ENCODE data around the gene TUBGCP3. TPM values are rescaled to one million over a fixed set of nuclear protein-coding genes. Genes with fewer than 3 reads are reported as not detected.
A peak's percentile ranks its signal among the peaks of the same experiment; 100 is the strongest.

Gene TUBGCP3
- total and polyA plus RNA-seq, 2 donors (not counting 1 experiment from before 2014, with no cell fraction given), result 30.6 to 65.1 TPM

- WGBS (ENCODE audit: insufficient coverage), result 63% methylated on average over 12 of the region's 13 CpGs
- CTCF ChIA-PET, result interaction anchor here (1.0 to 2.5 kb wide), 2 partner anchors 11 to 258 kb away, joined by 4 to 10 read pairs; no protein-coding TSS in a partner anchor
- ATAC-seq (ENCODE audit: low read depth), result no peak
These were observed 28.8 kb upstream of the TUBGCP3 start for GRCh38 chr13:112616586-112617362.

DNA sequence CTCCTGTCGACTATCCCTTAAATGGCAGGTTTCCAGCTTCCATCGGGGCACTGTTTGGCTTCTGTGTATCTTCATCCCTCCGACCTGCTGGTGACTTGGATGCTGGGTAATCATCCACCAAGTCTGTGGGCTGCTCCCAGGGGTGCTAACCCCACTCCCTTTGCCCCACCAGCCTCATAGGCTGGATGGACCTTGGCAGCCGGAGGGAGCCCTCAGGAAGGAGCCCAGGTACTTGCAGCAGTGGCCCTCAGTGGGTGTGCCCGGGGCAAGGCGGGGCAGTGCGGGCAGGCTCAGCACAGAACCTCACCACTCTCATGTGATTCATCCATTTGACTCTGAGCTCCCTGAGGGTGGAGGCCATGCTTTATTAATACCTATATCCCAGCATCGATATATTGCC, 27.4 kb upstream of the TUBGCP3 start:
- no peak overlapping the region for H3K4me3 ChIP-seq (ENCODE audit: control extremely low read depth in 1 of 5, extremely low read depth in 1 of 5, insufficient read depth in 1 of 5, low read depth in 2 of 5, low read length in 4 of 5)
- peaks cover 0 to 13% (median 2%) of the 10 kb centered on the region in 4 experiments for H3K27me3 ChIP-seq (replicated peaks in 1 of 4; ENCODE audit: control extremely low read depth in 1 of 4, control insufficient read depth in 3 of 4, insufficient read depth in 4 of 4, low read length in 3 of 4)
- H3K4me3 Mint-ChIP-seq, result no peak overlapping the region
- no peak for TF ChIP-seq EZH2 (IDR thresholded peaks at IDR 0.05; ENCODE audit: borderline replicate concordance, insufficient read depth, low read depth, low read length, poor library complexity, severe bottlenecking)
- TF ChIP-seq, protein P1, sequence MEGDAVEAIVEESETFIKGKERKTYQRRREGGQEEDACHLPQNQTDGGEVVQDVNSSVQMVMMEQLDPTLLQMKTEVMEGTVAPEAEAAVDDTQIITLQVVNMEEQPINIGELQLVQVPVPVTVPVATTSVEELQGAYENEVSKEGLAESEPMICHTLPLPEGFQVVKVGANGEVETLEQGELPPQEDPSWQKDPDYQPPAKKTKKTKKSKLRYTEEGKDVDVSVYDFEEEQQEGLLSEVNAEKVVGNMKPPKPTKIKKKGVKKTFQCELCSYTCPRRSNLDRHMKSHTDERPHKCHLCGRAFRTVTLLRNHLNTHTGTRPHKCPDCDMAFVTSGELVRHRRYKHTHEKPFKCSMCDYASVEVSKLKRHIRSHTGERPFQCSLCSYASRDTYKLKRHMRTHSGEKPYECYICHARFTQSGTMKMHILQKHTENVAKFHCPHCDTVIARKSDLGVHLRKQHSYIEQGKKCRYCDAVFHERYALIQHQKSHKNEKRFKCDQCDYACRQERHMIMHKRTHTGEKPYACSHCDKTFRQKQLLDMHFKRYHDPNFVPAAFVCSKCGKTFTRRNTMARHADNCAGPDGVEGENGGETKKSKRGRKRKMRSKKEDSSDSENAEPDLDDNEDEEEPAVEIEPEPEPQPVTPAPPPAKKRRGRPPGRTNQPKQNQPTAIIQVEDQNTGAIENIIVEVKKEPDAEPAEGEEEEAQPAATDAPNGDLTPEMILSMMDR (IDR thresholded peaks at IDR 0.05), result no peak
- intact Hi-C loops (cut with micrococcal nuclease), result no loop called here
- POLR2A ChIA-PET, result no interaction called here
- H3K4me1 Mint-ChIP-seq, result peaks cover 5% of the 10 kb centered on the region
- no peaks in the 10 kb centered on the region for H3K79me2 ChIP-seq (ENCODE audit: control insufficient read depth, insufficient read depth, low read length)
- no peak overlapping the region for H3K4me2 ChIP-seq (replicated peaks; ENCODE audit: low read depth, low read length, poor library complexity, severe bottlenecking)
- no peak overlapping the region for H3K9ac ChIP-seq (ENCODE audit: low read length)
- no peaks in the 10 kb centered on the region for H4K20me1 ChIP-seq (ENCODE audit: control insufficient read depth, insufficient read depth, low read length, poor library complexity, severe bottlenecking)
- no peak overlapping the region for H3K27ac Mint-ChIP-seq
- peaks cover 0 to 4% of the 10 kb centered on the region in 2 donors for H3K4me1 ChIP-seq (ENCODE audit: control insufficient read depth in 2 of 2, insufficient read depth in 2 of 2, low read length in 2 of 2)
- no peaks in the 10 kb centered on the region for H3K9me3 ChIP-seq (ENCODE audit: control extremely low read depth in 1 of 3, control insufficient read depth in 2 of 3, insufficient read depth in 1 of 3, low read length in 2 of 3)
- CTCF ChIA-PET, result interaction anchor here (2.5 kb wide), 1 partner anchor 9 kb away, joined by 10 read pairs; no protein-coding TSS in a partner anchor
- peaks cover 32% of the 10 kb centered on the region for H3K27me3 Mint-ChIP-seq
- no peaks in the 10 kb centered on the region for H3K36me3 ChIP-seq (replicated peaks in 1 of 2; ENCODE audit: control extremely low read depth in 1 of 2, control insufficient read depth in 1 of 2, extremely low read depth in 1 of 2, insufficient read depth in 2 of 2, low read length in 1 of 2)
- WGBS (ENCODE audit: insufficient coverage), result 88% methylated on average over 7 of the region's 8 CpGs
- DNase-seq, result no peak
- ATAC-seq (ENCODE audit: low read depth), result no peak
- H3K27ac ChIP-seq (ENCODE audit: low read length in 2 of 2), result no peak overlapping the region
- no peak overlapping the region for H2AFZ ChIP-seq (ENCODE audit: insufficient read depth, low read depth, low read length, poor library complexity, severe bottlenecking)
- H3K9me3 Mint-ChIP-seq (ENCODE audit: insufficient read depth), result no peaks in the 10 kb centered on the region

More at GRCh38 chr13:112616586-112617362, 28.8 kb upstream of the TUBGCP3 start:
- Mint-ChIP-seq H3K27me3 (peaks cover 29% of the 10 kb centered on the region), H3K27ac (no peak overlapping the region), H3K4me3 (no peak overlapping the region), H3K4me1 (peaks cover 5% of the 10 kb centered on the region), H3K9me3 (ENCODE audit: insufficient read depth) (no peaks in the 10 kb centered on the region)
- no peak overlapping the region for H3K9ac ChIP-seq (ENCODE audit: low read length)
- DNase-seq, result peak; percentile 27
- H3K27ac ChIP-seq (ENCODE audit: low read length in 2 of 2), result no peak overlapping the region
- no peak overlapping the region for H3K4me3 ChIP-seq (ENCODE audit: control extremely low read depth in 1 of 5, extremely low read depth in 1 of 5, insufficient read depth in 1 of 5, low read depth in 2 of 5, low read length in 4 of 5)
- H3K9me3 ChIP-seq (ENCODE audit: control extremely low read depth in 1 of 3, control insufficient read depth in 2 of 3, insufficient read depth in 1 of 3, low read length in 2 of 3), result no peaks in the 10 kb centered on the region
- peaks cover 0 to 13% (median 2%) of the 10 kb centered on the region in 4 experiments for H3K27me3 ChIP-seq (replicated peaks in 1 of 4; ENCODE audit: control extremely low read depth in 1 of 4, control insufficient read depth in 3 of 4, insufficient read depth in 4 of 4, low read length in 3 of 4)
- intact Hi-C loops (cut with micrococcal nuclease), result loop anchor here (1.0 kb wide), 1 partner anchor 258 kb away; no protein-coding TSS in a partner anchor
- H4K20me1 ChIP-seq (ENCODE audit: control insufficient read depth, insufficient read depth, low read length, poor library complexity, severe bottlenecking), result no peaks in the 10 kb centered on the region
- peaks cover 0 to 4% of the 10 kb centered on the region in 2 donors for H3K4me1 ChIP-seq (ENCODE audit: control insufficient read depth in 2 of 2, insufficient read depth in 2 of 2, low read length in 2 of 2)
- H2AFZ ChIP-seq (ENCODE audit: insufficient read depth, low read depth, low read length, poor library complexity, severe bottlenecking), result no peak overlapping the region
- no peak overlapping the region for H3K4me2 ChIP-seq (replicated peaks; ENCODE audit: low read depth, low read length, poor library complexity, severe bottlenecking)
- no peaks in the 10 kb centered on the region for H3K36me3 ChIP-seq (replicated peaks in 1 of 2; ENCODE audit: control extremely low read depth in 1 of 2, control insufficient read depth in 1 of 2, extremely low read depth in 1 of 2, insufficient read depth in 2 of 2, low read length in 1 of 2)
- POLR2A ChIA-PET, result no interaction called here
- H3K79me2 ChIP-seq (ENCODE audit: control insufficient read depth, insufficient read depth, low read length), result no peaks in the 10 kb centered on the region
- TF ChIP-seq, protein P1 (IDR thresholded peaks at IDR 0.05), result peak; percentile 65
- no peak for TF ChIP-seq EZH2 (IDR thresholded peaks at IDR 0.05; ENCODE audit: borderline replicate concordance, insufficient read depth, low read depth, low read length, poor library complexity, severe bottlenecking)

All from B cell (primary cell).